Mesenchymal stem cell (in vitro differentiated cells and primary cell): Measurements from ENCODE around the gene AKIRIN2.

Experiments
- DNase-seq: peaks from one replicate; pipeline ENCODE4 v3.0.0-alpha.2; 2013
- H2AFZ ChIP-seq: one replicate; pipeline ENCODE4 v1.6.1; 2013; ENCODE audit warnings: low read depth, mild to moderate bottlenecking, control low read depth, inconsistent platforms, low read length, moderate library complexity
- H2AK5ac ChIP-seq: 2 replicates; pipeline ENCODE4 v1.6.1; 2013; ENCODE audit warnings: low read length, moderate library complexity, mild to moderate bottlenecking, inconsistent platforms; ENCODE audit not compliant: severe bottlenecking
- H2BK120ac ChIP-seq: one replicate; pipeline ENCODE4 v1.6.1; 2013; ENCODE audit warnings: low read depth, mild to moderate bottlenecking, inconsistent platforms, low read length, moderate library complexity
- H2BK12ac ChIP-seq, 2 experiments: one replicate each; pipeline ENCODE4 v1.6.1; 2013; ENCODE audit warnings: inconsistent platforms in 2 of 2, low read length in 2 of 2, mild to moderate bottlenecking in 2 of 2, moderate library complexity in 2 of 2, control low read depth in 1 of 2
- H2BK15ac ChIP-seq: one replicate; pipeline ENCODE4 v1.6.1; 2013; ENCODE audit warnings: mild to moderate bottlenecking, low read depth, inconsistent platforms; ENCODE audit not compliant: poor library complexity, severe bottlenecking
- H2BK5ac ChIP-seq: 2 replicates; pipeline ENCODE4 v1.6.1; 2013; ENCODE audit warnings: low read depth, mild to moderate bottlenecking, low read length, control low read depth, inconsistent platforms; ENCODE audit not compliant: poor library complexity, severe bottlenecking
- H3K14ac ChIP-seq, 2 experiments: one replicate each; pipeline ENCODE4 v1.6.1; 2013; ENCODE audit warnings: inconsistent platforms in 2 of 2, low read length in 2 of 2, control low read depth in 1 of 2, mild to moderate bottlenecking in 1 of 2, moderate library complexity in 1 of 2
- H3K18ac ChIP-seq, 2 experiments: one replicate each; pipeline ENCODE4 v1.6.1; 2013; ENCODE audit warnings: inconsistent platforms in 2 of 2, low read length in 2 of 2, control low read depth in 1 of 2, low read depth in 1 of 2, mild to moderate bottlenecking in 1 of 2
- H3K23ac ChIP-seq, 2 experiments: one replicate each; pipeline ENCODE4 v1.6.1; 2013; ENCODE audit warnings: inconsistent platforms in 2 of 2, low read length in 2 of 2, mild to moderate bottlenecking in 2 of 2, moderate library complexity in 2 of 2, control low read depth in 1 of 2
- H3K27ac ChIP-seq: 2 replicates; pipeline ENCODE4 v1.5.1; 2013; ENCODE audit warnings: mild to moderate bottlenecking, moderate library complexity, low read length, control low read depth, inconsistent platforms; ENCODE audit not compliant: poor library complexity, severe bottlenecking
- H3K27me3 ChIP-seq, 2 experiments: 2 replicates each; pipeline versions ENCODE4 v1.6.1 to v1.7.0; 2013; ENCODE audit warnings: low read length in 2 of 2, mild to moderate bottlenecking in 2 of 2, moderate library complexity in 2 of 2, control low read depth in 1 of 2, inconsistent platforms in 1 of 2; ENCODE audit not compliant: control insufficient read depth in 1 of 2, insufficient read depth in 1 of 2
- H3K36me3 ChIP-seq, 2 experiments: 2 replicates each; pipeline versions ENCODE4 v1.6.1 to v1.7.0; 2013; ENCODE audit warnings: low read length in 2 of 2, control low read depth in 1 of 2, inconsistent platforms in 1 of 2, low read depth in 1 of 2, mild to moderate bottlenecking in 1 of 2; ENCODE audit not compliant: insufficient read depth in 2 of 2, control insufficient read depth in 1 of 2
- H3K4ac ChIP-seq, 2 experiments: one replicate each; pipeline ENCODE4 v1.6.1; 2013; ENCODE audit warnings: inconsistent platforms in 2 of 2, low read length in 2 of 2, mild to moderate bottlenecking in 2 of 2, moderate library complexity in 2 of 2, control low read depth in 1 of 2, low read depth in 1 of 2
- H3K4me1 ChIP-seq: 2 replicates; pipeline ENCODE4 v1.6.1; 2013; ENCODE audit warnings: low read depth, low read length, control low read depth; ENCODE audit not compliant: control insufficient read depth, insufficient read depth
- H3K4me2 ChIP-seq: 2 replicates; pipeline ENCODE4 v1.6.1; 2013; ENCODE audit warnings: low read length, mild to moderate bottlenecking, inconsistent platforms; ENCODE audit not compliant: poor library complexity, severe bottlenecking
- H3K4me3 ChIP-seq, 2 experiments: 2 replicates each; pipeline versions ENCODE4 v1.5.1 to v1.7.0; 2013; ENCODE audit warnings: low read length in 2 of 2, mild to moderate bottlenecking in 2 of 2, control low read depth in 1 of 2, low read depth in 1 of 2; ENCODE audit not compliant: insufficient read depth in 1 of 2
- H3K79me1 ChIP-seq: replicated peaks from 2 replicates; pipeline ENCODE4 v1.6.1; 2013; ENCODE audit warnings: mild to moderate bottlenecking, control low read depth, low read length, inconsistent platforms; ENCODE audit not compliant: poor library complexity, severe bottlenecking
- H3K9ac ChIP-seq: 2 replicates; pipeline ENCODE4 v1.7.0; 2013; ENCODE audit warnings: mild to moderate bottlenecking, low read length, moderate library complexity
- H3K9me3 ChIP-seq: 2 replicates; pipeline ENCODE4 v1.7.0; 2013; ENCODE audit warnings: mild to moderate bottlenecking, low read length; ENCODE audit not compliant: control insufficient read depth
- H4K8ac ChIP-seq: one replicate; pipeline ENCODE4 v1.6.1; 2013; ENCODE audit warnings: inconsistent platforms, mild to moderate bottlenecking, low read length, moderate library complexity
- H4K91ac ChIP-seq: one replicate; pipeline ENCODE4 v1.6.1; 2013; ENCODE audit warnings: mild to moderate bottlenecking, low read length, inconsistent platforms
- WGBS: methylation state at CpG from one replicate; pipeline ENCODE4 v1.1.7; 2013; ENCODE audit warnings: mixed read lengths; 5-methylcytosine and 5-hydroxymethylcytosine counted together

Gene AKIRIN2

GRCh38 chr6:87742106-87742505 lies 40.1 kb upstream of the AKIRIN2 start:
- Histone ChIP-seq H2BK120ac (no peak overlapping the region), H3K4ac (no peak overlapping the region), H3K27ac (no peak overlapping the region), H2BK12ac (peak overlapping the region in 1 of 2 experiments; percentile 29), H3K4me3 (no peak overlapping the region), H4K91ac (no peak overlapping the region), H3K14ac (no peak overlapping the region), H3K4me1 (no peaks in the 10 kb centered on the region), H2BK5ac (no peak overlapping the region), H3K9me3 (no peaks in the 10 kb centered on the region), H3K27me3 (no peaks in the 10 kb centered on the region), H3K18ac (no peak overlapping the region), H3K4me2 (no peak overlapping the region), H3K36me3 (no peaks in the 10 kb centered on the region), H3K9ac (no peak overlapping the region), H2AFZ (no peak overlapping the region), H3K79me1 (no peaks in the 10 kb centered on the region), H4K8ac (no peak overlapping the region), H3K23ac (no peak overlapping the region), H2BK15ac (no peak overlapping the region), H2AK5ac (no peak overlapping the region)
- peak; percentile 42 for DNase-seq
- WGBS, result 48% methylated on average over 2 of the region's 2 CpGs

- H3K4me2 ChIP-seq, result no peak overlapping the region
- no peaks in the 10 kb centered on the region for H3K79me1 ChIP-seq
- no peak overlapping the region for H3K9ac ChIP-seq
- H3K23ac ChIP-seq, result no peak overlapping the region
- H3K27ac ChIP-seq, result no peak overlapping the region
- H3K36me3 ChIP-seq, result no peaks in the 10 kb centered on the region
- no peaks in the 10 kb centered on the region for H3K27me3 ChIP-seq
- H3K18ac ChIP-seq, result no peak overlapping the region
- H4K91ac ChIP-seq, result no peak overlapping the region
- no peaks in the 10 kb centered on the region for H3K4me1 ChIP-seq
- no peak overlapping the region for H3K4me3 ChIP-seq
- DNase-seq, result no peak
- no peaks in the 10 kb centered on the region for H3K9me3 ChIP-seq
- no peak overlapping the region for H2AK5ac ChIP-seq
- H2BK120ac ChIP-seq, result no peak overlapping the region
- H4K8ac ChIP-seq, result no peak overlapping the region
- no peak overlapping the region for H2BK15ac ChIP-seq
- H2AFZ ChIP-seq, result no peak overlapping the region
- no peak overlapping the region for H3K4ac ChIP-seq
- no peak overlapping the region for H2BK5ac ChIP-seq
- WGBS, result 96% methylated on average over 2 of the region's 9 CpGs
- H3K14ac ChIP-seq, result no peak overlapping the region
- H2BK12ac ChIP-seq, result no peak overlapping the region
Measured at GRCh38 chr6:87741001-87741650, 39.1 kb upstream of the AKIRIN2 start.

DNA sequence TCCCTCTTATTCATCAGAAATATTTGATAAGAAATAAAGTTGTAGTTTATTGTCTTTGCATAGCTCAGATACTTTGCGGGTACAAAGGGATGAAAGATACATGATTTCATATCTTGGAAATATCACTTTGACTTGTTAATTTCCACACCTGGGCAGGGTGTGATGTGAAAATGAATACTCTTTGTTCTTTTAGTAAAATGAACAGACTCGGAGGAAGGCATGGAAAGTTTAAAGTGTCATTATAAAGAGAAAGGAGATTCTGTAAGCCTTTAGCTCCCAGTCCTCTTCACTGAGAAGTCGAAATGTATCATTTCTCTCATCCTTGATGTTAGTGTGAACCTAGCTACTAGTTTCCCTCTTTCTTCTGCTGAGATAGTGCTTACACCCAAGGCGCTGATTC lies 36.7 kb upstream of the AKIRIN2 start:
- DNase-seq, result no peak
- no peak overlapping the region for H3K23ac ChIP-seq
- H3K14ac ChIP-seq, result no peak overlapping the region
- no peaks in the 10 kb centered on the region for H3K79me1 ChIP-seq
- H4K8ac ChIP-seq, result no peak overlapping the region
- H2AFZ ChIP-seq, result no peak overlapping the region
- H3K18ac ChIP-seq, result no peak overlapping the region
- H3K4me2 ChIP-seq, result no peak overlapping the region
- no peak overlapping the region for H3K27ac ChIP-seq
- H2BK120ac ChIP-seq, result no peak overlapping the region
- H4K91ac ChIP-seq, result no peak overlapping the region
- no peak overlapping the region for H2AK5ac ChIP-seq
- H2BK5ac ChIP-seq, result no peak overlapping the region
- no peak overlapping the region for H3K4me3 ChIP-seq
- H2BK15ac ChIP-seq, result no peak overlapping the region
- no peaks in the 10 kb centered on the region for H3K27me3 ChIP-seq
- H3K9ac ChIP-seq, result no peak overlapping the region
- H3K9me3 ChIP-seq, result no peaks in the 10 kb centered on the region
- no peak overlapping the region for H3K4ac ChIP-seq
- H2BK12ac ChIP-seq, result no peak overlapping the region
- no peaks in the 10 kb centered on the region for H3K36me3 ChIP-seq
- WGBS, result 96% methylated on average over 3 of the region's 4 CpGs
- H3K4me1 ChIP-seq, result no peaks in the 10 kb centered on the region

- Histone ChIP-seq H3K23ac (no peak overlapping the region), H4K91ac (no peak overlapping the region), H2BK15ac (no peak overlapping the region), H3K4me3 (no peak overlapping the region), H2BK120ac (no peak overlapping the region), H4K8ac (no peak overlapping the region), H3K9me3 (no peaks in the 10 kb centered on the region), H3K9ac (no peak overlapping the region), H3K4me1 (no peaks in the 10 kb centered on the region), H3K4ac (no peak overlapping the region), H3K4me2 (no peak overlapping the region), H3K18ac (no peak overlapping the region), H2AFZ (no peak overlapping the region), H3K27me3 (no peaks in the 10 kb centered on the region), H3K79me1 (no peaks in the 10 kb centered on the region), H2BK12ac (no peak overlapping the region), H3K36me3 (no peaks in the 10 kb centered on the region), H3K14ac (no peak overlapping the region), H2BK5ac (no peak overlapping the region), H3K27ac (no peak overlapping the region), H2AK5ac (no peak overlapping the region)
- 93% methylated on average over 3 of the region's 3 CpGs for WGBS
- no peak for DNase-seq
Measured at GRCh38 chr6:87738000-87738399, 36.0 kb upstream of the AKIRIN2 start.
